Measurements from ENCODE around the gene INTS14. TPM values are rescaled to one million over a fixed set of nuclear protein-coding genes. Genes with fewer than 3 reads are reported as not detected.

INTS14 gene
- total and polyA plus RNA-seq, 4 donors, result 12.0 to 26.4 (median 16.0) TPM

DNA sequence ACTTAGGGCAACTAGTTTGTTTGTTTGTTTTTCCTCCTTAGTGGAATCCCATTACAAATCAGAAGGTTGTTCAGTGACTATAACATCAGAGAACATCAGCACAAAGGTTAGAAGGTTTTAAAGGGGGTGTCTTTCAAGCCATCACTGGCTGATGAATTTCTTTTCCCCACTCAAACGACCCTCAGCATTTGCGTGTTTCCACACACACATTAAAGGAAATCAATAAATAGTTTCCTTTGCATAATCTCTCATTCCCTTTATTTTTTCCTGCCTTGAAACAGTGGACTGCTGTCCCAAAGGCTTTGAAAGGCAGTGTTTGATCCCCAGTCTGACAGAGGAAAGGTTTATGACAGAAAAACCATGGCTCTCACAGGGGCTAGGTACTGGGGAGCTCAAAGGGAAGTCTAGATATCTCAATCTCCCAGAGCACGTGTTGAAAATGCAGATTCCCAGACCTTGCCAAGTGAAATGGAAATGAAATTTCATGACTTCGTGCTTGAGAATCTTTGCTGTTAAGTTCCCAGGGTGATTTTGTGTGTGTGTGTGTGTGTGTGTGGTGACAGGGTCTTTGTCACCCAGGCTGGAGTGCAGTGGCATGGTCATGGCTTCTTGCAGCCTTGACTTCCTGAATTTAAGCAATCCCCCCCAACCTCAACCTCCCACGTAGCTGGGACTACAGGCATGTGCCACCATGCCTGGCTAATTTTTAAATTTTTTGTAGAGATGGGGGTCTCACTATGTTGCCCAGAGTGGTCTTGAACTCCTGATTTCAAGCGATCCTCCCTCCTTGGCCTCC, 2.2 kb upstream of the INTS14 start:
- H3K36me3 ChIP-seq (ENCODE audit: control insufficient read depth in 4 of 4, insufficient read depth in 3 of 4, low read depth in 1 of 4, low read length in 3 of 4), result no peaks in the 10 kb centered on the region

DNA sequence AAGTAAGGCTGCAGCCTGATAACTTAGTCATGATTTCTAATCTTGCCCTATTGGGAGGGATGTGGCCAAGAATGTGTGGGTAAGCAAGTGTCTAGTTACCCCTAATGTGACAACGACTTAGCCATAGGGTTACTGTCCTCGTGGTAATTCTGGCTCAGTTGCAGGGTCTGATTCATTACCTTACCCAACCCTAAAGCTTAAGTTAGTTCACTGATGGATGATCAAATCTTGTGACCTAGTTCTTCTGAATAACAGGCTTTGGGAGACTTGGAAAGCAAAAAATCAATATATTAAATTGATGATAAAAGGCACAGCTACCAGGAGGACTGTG, 1.6 kb upstream of the INTS14 start:
- Histone ChIP-seq H3K9ac (ENCODE audit: low read depth in 1 of 2, low read length in 2 of 2) (no peak overlapping the region), H3K9me3 (ENCODE audit: control insufficient read depth in 4 of 4, low read length in 3 of 4) (no peaks in the 10 kb centered on the region), H3K4me1 (ENCODE audit: control insufficient read depth in 4 of 4, insufficient read depth in 4 of 4, low read length in 3 of 4) (peaks cover 6 to 31% (median 16%) of the 10 kb centered on the region in 4 donors), H3K4me3 (ENCODE audit: low read depth in 1 of 3, low read length in 3 of 3) (no peak overlapping the region), H3K27ac (ENCODE audit: low read depth in 1 of 2, low read length in 2 of 2) (no peak overlapping the region), H3K36me3 (ENCODE audit: control insufficient read depth in 4 of 4, insufficient read depth in 3 of 4, low read depth in 1 of 4, low read length in 3 of 4) (no peaks in the 10 kb centered on the region), H3K27me3 (ENCODE audit: control insufficient read depth in 4 of 4, insufficient read depth in 4 of 4, low read length in 3 of 4) (no peaks in the 10 kb centered on the region)
- no peak for DNase-seq (ENCODE audit: low spot score)
- 70% methylated on average over 2 of the region's 2 CpGs for WGBS
- TF ChIP-seq, protein P1, sequence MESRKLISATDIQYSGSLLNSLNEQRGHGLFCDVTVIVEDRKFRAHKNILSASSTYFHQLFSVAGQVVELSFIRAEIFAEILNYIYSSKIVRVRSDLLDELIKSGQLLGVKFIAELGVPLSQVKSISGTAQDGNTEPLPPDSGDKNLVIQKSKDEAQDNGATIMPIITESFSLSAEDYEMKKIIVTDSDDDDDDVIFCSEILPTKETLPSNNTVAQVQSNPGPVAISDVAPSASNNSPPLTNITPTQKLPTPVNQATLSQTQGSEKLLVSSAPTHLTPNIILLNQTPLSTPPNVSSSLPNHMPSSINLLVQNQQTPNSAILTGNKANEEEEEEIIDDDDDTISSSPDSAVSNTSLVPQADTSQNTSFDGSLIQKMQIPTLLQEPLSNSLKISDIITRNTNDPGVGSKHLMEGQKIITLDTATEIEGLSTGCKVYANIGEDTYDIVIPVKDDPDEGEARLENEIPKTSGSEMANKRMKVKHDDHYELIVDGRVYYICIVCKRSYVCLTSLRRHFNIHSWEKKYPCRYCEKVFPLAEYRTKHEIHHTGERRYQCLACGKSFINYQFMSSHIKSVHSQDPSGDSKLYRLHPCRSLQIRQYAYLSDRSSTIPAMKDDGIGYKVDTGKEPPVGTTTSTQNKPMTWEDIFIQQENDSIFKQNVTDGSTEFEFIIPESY (IDR thresholded peaks at IDR 0.05), result no peak
- no peak for TF ChIP-seq EGR1 (IDR thresholded peaks at IDR 0.05; ENCODE audit: low read depth in 2 of 2)
- TF ChIP-seq SP1 (IDR thresholded peaks at IDR 0.05), result no peak
- TF ChIP-seq, protein P2, sequence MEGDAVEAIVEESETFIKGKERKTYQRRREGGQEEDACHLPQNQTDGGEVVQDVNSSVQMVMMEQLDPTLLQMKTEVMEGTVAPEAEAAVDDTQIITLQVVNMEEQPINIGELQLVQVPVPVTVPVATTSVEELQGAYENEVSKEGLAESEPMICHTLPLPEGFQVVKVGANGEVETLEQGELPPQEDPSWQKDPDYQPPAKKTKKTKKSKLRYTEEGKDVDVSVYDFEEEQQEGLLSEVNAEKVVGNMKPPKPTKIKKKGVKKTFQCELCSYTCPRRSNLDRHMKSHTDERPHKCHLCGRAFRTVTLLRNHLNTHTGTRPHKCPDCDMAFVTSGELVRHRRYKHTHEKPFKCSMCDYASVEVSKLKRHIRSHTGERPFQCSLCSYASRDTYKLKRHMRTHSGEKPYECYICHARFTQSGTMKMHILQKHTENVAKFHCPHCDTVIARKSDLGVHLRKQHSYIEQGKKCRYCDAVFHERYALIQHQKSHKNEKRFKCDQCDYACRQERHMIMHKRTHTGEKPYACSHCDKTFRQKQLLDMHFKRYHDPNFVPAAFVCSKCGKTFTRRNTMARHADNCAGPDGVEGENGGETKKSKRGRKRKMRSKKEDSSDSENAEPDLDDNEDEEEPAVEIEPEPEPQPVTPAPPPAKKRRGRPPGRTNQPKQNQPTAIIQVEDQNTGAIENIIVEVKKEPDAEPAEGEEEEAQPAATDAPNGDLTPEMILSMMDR (IDR thresholded peaks at IDR 0.05; ENCODE audit: low read depth, low read length, missing input control), result no peak
- TF ChIP-seq GABPA (IDR thresholded peaks at IDR 0.05 in 1 of 2, conservative IDR thresholded peaks at IDR 0.05 in 1 of 2), result no peak
- no peak for TF ChIP-seq FOXA2 (IDR thresholded peaks at IDR 0.05)
- no peak for TF ChIP-seq RAD21 (IDR thresholded peaks at IDR 0.05)
- no peak for TF ChIP-seq FOXA1 (IDR thresholded peaks at IDR 0.05)
- no peak for TF ChIP-seq JUND (IDR thresholded peaks at IDR 0.05)
- TF ChIP-seq RXRA (IDR thresholded peaks at IDR 0.05), result no peak
- no peak for TF ChIP-seq TAF1 (conservative IDR thresholded peaks at IDR 0.05)

More for the DNA sequence above, 2.2 kb upstream of the INTS14 start:
- DNase-seq (ENCODE audit: low spot score), result no peak
- H3K27ac ChIP-seq (ENCODE audit: low read depth in 1 of 2, low read length in 2 of 2), result no peak overlapping the region
- no peak overlapping the region for H3K4me3 ChIP-seq (ENCODE audit: low read depth in 1 of 3, low read length in 3 of 3)
- TF ChIP-seq, protein P3, sequence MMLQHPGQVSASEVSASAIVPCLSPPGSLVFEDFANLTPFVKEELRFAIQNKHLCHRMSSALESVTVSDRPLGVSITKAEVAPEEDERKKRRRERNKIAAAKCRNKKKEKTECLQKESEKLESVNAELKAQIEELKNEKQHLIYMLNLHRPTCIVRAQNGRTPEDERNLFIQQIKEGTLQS (IDR thresholded peaks at IDR 0.05), result no peak
- TF ChIP-seq FOXA2 (IDR thresholded peaks at IDR 0.05), result no peak
- no peak for TF ChIP-seq SP1 (IDR thresholded peaks at IDR 0.05)
- no peak for TF ChIP-seq HNF4G (IDR thresholded peaks at IDR 0.05)
- no peak for TF ChIP-seq TAF1 (conservative IDR thresholded peaks at IDR 0.05)
- TF ChIP-seq, protein P4, sequence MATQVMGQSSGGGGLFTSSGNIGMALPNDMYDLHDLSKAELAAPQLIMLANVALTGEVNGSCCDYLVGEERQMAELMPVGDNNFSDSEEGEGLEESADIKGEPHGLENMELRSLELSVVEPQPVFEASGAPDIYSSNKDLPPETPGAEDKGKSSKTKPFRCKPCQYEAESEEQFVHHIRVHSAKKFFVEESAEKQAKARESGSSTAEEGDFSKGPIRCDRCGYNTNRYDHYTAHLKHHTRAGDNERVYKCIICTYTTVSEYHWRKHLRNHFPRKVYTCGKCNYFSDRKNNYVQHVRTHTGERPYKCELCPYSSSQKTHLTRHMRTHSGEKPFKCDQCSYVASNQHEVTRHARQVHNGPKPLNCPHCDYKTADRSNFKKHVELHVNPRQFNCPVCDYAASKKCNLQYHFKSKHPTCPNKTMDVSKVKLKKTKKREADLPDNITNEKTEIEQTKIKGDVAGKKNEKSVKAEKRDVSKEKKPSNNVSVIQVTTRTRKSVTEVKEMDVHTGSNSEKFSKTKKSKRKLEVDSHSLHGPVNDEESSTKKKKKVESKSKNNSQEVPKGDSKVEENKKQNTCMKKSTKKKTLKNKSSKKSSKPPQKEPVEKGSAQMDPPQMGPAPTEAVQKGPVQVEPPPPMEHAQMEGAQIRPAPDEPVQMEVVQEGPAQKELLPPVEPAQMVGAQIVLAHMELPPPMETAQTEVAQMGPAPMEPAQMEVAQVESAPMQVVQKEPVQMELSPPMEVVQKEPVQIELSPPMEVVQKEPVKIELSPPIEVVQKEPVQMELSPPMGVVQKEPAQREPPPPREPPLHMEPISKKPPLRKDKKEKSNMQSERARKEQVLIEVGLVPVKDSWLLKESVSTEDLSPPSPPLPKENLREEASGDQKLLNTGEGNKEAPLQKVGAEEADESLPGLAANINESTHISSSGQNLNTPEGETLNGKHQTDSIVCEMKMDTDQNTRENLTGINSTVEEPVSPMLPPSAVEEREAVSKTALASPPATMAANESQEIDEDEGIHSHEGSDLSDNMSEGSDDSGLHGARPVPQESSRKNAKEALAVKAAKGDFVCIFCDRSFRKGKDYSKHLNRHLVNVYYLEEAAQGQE (IDR thresholded peaks at IDR 0.05), result no peak
- TF ChIP-seq, protein P1 (IDR thresholded peaks at IDR 0.05), result no peak
- TF ChIP-seq RAD21 (IDR thresholded peaks at IDR 0.05), result no peak
- TF ChIP-seq, protein P5, sequence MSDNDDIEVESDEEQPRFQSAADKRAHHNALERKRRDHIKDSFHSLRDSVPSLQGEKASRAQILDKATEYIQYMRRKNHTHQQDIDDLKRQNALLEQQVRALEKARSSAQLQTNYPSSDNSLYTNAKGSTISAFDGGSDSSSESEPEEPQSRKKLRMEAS (IDR thresholded peaks at IDR 0.05), result no peak
- TF ChIP-seq NR2F2 (IDR thresholded peaks at IDR 0.05), result no peak
- TF ChIP-seq EGR1 (IDR thresholded peaks at IDR 0.05; ENCODE audit: low read depth in 2 of 2), result no peak
- no peak for TF ChIP-seq FOXA1 (IDR thresholded peaks at IDR 0.05)
- H3K27me3 ChIP-seq (ENCODE audit: control insufficient read depth in 4 of 4, insufficient read depth in 4 of 4, low read length in 3 of 4), result no peaks in the 10 kb centered on the region
- no peaks in the 10 kb centered on the region for H3K9me3 ChIP-seq (ENCODE audit: control insufficient read depth in 4 of 4, low read length in 3 of 4)
- WGBS, result 77% methylated on average over 6 of the region's 6 CpGs
- H3K4me1 ChIP-seq (ENCODE audit: control insufficient read depth in 4 of 4, insufficient read depth in 4 of 4, low read length in 3 of 4), result peaks cover 6 to 31% (median 16%) of the 10 kb centered on the region in 4 donors
- no peak overlapping the region for H3K9ac ChIP-seq (ENCODE audit: low read depth in 1 of 2, low read length in 2 of 2)

Measured in liver (tissue), 9 donors.